ENCODE data around the gene CYP2S1.
"Not testable (repeated sequence)": the region's sequence is repeated elsewhere in the genome, so short reads cannot be mapped to it uniquely, and the experiment has no call there.

Gene CYP2S1

DNA sequence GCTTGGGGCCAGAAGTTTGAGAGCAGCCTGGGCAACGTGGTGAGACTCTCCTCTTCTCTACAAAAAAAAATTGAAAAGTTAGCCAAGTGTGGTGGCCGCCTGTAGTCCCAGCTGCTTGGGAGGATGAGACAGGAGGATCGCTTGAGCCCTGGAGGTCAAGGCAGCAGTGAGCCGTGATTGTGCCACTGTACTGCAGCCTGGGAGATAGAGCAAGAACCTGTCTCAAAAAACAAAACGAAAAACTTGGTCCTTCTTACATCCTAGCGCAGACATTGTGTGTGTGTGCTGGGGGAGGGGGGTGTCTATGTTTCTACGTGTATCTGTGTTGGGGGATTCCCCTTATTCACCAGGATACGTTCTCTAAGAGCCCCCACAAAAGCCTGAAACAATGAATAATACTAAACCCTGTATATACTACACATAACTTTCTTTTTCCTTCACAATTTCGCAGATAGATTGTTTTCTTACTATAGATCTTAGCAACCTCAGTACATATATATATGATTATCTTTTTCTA, 33.9 kb downstream of the CYP2S1 start:
- no peak for DNase-seq

DNA sequence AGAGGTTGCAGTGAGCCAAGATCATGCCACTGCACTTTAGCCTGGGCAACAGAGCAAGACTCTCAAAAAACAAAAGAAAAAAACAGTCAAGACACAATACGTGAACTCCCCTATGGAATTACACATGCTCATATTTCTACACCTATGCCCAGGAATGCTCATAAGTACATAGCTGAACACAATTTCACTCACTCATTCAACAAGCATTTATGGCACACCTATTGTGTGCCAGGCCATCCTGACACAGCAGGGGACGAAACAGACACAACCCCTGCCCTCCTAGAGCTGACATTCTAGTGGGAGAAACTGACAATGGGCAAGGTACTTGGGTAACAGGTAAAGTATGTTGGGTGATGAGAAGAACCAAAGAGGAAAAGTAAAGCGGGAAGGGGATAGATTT, 35.5 kb downstream of the CYP2S1 start:
- DNase-seq, result no peak

- not testable (repeated sequence) for DNase-seq
Measured at GRCh38 chr19:41229338-41229737, 36.3 kb downstream of the CYP2S1 start.

DNA sequence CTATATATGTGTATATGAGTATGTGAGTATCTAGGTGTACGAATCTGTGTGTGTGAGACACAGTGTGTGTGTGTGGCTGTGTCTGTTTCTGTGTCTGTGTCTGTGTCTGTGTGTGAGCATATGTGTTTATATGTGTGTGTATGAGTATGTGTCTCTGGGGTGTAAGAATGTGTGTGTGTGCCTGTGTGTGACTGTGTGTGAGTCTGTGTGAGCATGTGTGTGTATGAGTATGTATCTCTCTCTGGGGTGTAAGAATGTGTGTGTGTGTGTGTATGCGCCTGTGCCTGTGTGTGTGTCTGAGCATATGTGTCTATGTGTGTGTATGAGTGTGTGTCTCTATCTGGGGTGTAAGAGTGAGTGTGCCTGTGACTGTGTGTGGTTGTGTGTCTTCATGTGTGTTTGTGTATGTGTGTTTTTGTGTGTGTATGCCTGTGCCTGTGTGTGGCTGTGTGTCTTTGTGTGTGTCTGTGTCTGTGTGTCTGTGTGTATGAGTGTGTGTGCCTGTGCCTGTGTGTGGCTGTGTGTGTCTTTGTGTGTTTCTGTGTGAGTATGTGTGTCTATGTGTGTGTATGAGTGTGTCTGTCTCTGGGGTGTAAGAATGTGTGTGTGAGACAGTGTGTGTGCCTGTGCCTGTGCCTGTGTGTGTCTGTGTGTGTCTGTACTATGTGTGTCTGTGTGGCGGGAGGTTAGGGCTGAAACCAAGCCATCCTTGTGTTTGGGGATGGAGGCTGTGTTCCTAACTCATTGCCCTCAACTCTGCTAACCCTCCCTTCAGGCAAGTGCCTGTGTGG, 37.2 kb downstream of the CYP2S1 start:
- no peak for DNase-seq

- no peak for DNase-seq
Measured at GRCh38 chr19:41232686-41233085, 39.7 kb downstream of the CYP2S1 start.

- DNase-seq, result no peak
Measured at GRCh38 chr19:41233748-41234240, 40.8 kb downstream of the CYP2S1 start.

GRCh38 chr19:41234512-41235168, 41.6 kb downstream of the CYP2S1 start:
- no peak for DNase-seq

DNA sequence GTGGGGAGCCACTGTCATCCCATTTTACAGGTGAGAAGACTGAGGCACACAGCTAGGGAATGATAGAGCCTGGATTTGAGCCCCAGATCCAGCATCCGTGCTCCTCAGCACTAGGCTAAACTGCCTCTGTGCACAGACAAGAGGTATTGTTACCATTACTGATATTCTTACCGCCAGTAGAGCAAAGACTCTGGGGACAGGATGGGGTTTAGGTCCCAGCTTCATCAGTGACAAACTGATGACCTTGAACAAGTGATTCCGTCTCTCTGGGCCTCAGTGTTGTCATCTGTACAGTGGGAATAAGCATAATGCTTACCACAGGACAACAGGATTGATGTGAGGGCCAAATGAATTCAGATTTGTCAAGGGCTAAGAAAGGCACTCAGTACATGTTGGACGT, 42.5 kb downstream of the CYP2S1 start:
- DNase-seq, result no peak

- DNase-seq, result no peak
Measured at GRCh38 chr19:41238244-41238643, 45.2 kb downstream of the CYP2S1 start.

GRCh38 chr19:41239363-41239762, 46.3 kb downstream of the CYP2S1 start:
- no peak for DNase-seq

- DNase-seq, result no peak
Measured at GRCh38 chr19:41239961-41240574, 47.0 kb downstream of the CYP2S1 start.

DNA sequence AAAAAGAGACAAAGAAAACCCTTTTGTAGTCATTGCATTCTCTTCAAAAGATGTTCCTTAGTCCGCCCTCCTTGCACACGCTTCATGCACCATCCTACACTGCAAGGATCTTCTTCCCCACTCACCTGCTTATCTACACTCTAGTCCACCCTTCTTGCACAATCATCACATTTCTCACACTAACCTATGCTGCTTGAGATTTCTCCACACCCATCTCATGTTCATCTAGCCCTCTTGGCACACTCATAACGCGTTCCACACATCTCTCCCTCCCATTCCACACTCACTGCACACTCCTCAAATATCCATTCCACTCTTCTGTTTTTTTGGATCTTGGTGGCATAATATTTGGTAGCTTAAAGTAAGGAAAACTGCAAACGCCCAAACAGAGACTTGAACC, 48.8 kb downstream of the CYP2S1 start:
- DNase-seq, result no peak

GRCh38 chr19:41244117-41244516, 51.1 kb downstream of the CYP2S1 start:
- no peak for DNase-seq

DNA sequence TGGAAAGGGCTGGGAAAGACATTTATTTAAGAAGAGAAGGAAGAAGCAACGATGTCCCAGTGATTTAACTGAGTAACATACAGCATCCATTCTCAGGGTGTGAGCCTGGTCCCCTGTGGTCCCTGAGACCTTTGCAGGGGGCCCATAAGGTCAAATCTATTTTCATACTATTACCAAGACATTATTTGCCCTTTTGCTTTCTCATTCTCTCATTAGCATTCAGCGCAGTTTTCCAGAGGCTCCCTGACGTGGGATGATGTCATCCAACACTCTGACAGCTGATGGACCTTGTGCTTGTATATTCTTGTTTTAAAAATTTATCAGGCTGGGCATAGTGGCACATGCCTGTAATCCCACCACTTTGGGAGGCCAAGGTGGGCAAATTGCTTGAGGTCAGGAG, 52.8 kb downstream of the CYP2S1 start:
- DNase-seq, result no peak

GRCh38 chr19:41248895-41249294, 55.9 kb downstream of the CYP2S1 start:
- no peak for DNase-seq

DNA sequence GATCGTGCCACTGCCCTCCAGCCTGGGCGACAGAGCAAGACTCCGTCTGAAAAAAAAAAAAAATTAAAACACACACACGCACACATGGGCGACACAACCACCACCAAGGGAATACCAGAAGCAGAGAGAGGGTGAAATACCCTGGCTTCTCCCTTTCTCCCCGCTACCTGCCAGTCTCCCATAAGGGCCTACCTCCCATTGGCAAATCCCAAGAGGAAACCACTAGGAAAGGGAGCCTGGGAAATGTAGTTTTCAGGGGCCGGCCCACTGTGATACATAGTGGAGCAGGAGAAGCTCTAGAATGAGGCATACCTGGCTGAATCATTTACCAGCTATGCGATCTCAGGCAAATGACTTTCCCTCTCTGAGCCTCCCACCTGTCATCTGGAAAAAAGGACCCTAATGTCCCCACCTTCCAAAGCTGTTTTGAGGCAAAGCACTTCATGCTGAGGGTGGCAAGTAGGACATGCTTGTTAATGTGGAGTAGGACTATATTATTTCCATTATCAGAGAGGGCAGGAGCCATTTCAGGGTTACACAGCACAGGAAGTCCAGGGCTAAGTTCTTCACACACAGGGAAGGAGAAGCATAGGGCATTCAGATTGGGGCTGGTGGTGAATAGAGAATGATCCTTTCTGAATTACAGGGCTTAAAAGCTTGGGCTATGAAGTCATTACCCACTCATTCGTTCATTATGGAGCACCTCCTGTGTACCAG, 56.8 kb downstream of the CYP2S1 start:
- DNase-seq, result no peak

GRCh38 chr19:41253660-41254059, 60.6 kb downstream of the CYP2S1 start:
- DNase-seq, result no peak

DNA sequence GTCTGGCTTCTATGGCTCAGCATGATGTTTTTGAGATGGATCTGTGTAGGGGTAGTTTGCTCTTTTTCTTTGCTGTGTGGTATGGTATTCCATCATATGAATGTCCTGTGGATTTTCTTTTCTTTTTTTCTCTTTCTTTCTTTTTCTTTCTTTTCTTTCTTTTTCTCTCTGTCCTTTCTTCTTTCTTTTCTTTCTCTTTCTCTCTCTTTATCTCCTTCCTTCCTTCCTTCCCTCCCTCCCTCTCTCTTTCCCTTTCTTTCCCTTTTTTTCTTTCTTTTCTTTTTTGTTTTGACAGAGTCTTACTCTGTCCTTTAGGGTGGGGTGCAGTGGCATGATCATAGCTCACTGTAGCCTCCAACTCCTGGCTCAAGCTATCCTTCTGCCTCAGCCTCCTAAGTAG, 62.2 kb downstream of the CYP2S1 start:
- DNase-seq, result no peak

All from bone marrow (tissue), 2 donors.